Omental fat pad (tissue), 4 donors: ENCODE results near the gene CRIM1. TPM values are rescaled to one million over a fixed set of nuclear protein-coding genes. Genes with fewer than 3 reads are reported as not detected.

ENCODE experiments used
- ATAC-seq: fragments of 150-250 bp; one replicate; pipeline ENCODE4 v1.9.1; 2016; ENCODE audit warnings: mild to moderate bottlenecking, moderate library complexity; ENCODE audit not compliant: low FRiP score
- DNase-seq: peaks from one replicate; pipeline ENCODE4 v3.0.0-alpha.2; 2019; ENCODE audit warnings: low spot score
- total RNA-seq, 4 donors: library from RNA; depleted of rRNA; stranded (reverse); fragments of >200 nt; gene quantifications; one replicate each; pipeline ENCODE4 v1.1.0, GENCODE V29; 2016
- TF ChIP-seq, protein P1 (sequence below), 3 donors: fragments of 450-650 bp; IDR thresholded peaks; one replicate each; pipeline ENCODE4 v1.5.1; 2016 to 2017; ENCODE audit warnings: antibody characterized with exemption in 3 of 3, mild to moderate bottlenecking in 3 of 3, moderate library complexity in 2 of 3

Gene CRIM1
- total RNA-seq, 4 donors from 2014 or later: 229 to 252 (median 233) TPM

DNA sequence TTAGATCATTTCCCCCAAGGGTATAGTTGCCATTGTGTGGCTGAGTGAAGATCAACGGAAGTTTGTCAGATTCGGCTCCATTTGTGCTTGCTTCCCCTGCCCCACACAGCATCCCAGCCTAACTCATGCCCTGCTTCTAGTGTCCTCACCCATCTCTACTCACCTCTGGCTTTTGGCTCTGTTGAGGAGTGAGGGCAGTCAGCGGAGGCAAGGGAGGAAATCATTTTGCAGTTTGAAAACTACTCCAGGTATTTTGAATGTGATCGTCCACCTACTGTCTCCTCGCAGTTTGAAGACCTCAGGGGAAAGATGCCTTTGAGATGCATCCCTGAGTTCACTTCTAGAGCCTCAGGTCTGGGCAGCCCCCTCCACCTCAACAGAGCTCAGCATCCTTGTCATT, 126.1 kb downstream of the CRIM1 start:
- no peak for ATAC-seq
- DNase-seq: no peak
- TF ChIP-seq, protein P1, sequence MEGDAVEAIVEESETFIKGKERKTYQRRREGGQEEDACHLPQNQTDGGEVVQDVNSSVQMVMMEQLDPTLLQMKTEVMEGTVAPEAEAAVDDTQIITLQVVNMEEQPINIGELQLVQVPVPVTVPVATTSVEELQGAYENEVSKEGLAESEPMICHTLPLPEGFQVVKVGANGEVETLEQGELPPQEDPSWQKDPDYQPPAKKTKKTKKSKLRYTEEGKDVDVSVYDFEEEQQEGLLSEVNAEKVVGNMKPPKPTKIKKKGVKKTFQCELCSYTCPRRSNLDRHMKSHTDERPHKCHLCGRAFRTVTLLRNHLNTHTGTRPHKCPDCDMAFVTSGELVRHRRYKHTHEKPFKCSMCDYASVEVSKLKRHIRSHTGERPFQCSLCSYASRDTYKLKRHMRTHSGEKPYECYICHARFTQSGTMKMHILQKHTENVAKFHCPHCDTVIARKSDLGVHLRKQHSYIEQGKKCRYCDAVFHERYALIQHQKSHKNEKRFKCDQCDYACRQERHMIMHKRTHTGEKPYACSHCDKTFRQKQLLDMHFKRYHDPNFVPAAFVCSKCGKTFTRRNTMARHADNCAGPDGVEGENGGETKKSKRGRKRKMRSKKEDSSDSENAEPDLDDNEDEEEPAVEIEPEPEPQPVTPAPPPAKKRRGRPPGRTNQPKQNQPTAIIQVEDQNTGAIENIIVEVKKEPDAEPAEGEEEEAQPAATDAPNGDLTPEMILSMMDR (IDR thresholded peaks at IDR 0.05): no peak

DNA sequence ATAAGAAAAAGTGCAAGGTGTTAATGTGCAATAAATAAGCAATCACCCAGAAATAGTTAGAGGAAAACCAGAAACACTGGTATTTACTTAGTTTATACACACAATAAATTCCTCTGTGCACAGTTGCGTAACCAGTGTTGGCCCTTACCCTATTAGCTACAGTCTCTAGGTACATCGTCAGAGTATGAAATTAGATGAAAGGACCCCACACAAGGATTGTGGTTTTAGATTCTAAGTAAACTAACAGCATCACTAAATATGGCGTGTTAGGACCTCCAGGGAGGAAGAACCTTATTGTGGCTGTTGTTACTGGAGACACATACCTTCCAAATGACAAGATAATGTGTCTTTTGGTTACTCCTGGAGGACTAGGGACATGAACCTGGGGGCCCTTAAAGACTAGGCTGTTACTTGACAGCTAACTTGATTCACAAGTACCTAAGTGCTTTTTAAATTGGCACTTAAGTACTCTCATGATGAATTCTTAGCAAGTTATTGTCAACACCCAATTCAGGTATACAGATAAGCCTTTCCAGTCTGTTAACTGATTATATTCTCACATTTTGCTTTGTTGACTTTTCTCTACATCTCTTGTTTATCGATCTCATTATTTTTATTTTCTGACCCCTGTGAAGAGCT, 127.1 kb downstream of the CRIM1 start:
- no peak for DNase-seq
- TF ChIP-seq, protein P1 (IDR thresholded peaks at IDR 0.05): no peak
- no peak for ATAC-seq

DNA sequence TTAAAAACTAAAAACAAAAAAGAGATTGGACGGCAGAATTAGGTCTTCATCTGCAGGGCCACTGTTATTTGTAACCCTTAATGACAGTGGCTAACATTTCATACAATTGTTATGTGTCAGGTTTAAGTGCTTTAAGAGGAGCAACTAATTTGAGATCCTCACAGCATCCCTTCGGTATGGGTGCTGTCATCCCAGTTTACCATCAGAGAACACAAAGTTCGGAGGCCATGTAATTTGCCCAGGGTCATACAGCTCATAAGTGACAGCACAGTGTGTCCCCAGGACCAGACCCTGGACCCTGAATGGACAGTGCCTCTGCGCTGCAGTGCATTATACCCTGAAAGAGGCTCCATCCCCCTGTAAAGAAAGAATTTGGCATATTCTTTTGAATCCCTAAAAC, 127.7 kb downstream of the CRIM1 start:
- TF ChIP-seq, protein P1 (IDR thresholded peaks at IDR 0.05): no peak
- DNase-seq: no peak
- ATAC-seq: no peak

DNA sequence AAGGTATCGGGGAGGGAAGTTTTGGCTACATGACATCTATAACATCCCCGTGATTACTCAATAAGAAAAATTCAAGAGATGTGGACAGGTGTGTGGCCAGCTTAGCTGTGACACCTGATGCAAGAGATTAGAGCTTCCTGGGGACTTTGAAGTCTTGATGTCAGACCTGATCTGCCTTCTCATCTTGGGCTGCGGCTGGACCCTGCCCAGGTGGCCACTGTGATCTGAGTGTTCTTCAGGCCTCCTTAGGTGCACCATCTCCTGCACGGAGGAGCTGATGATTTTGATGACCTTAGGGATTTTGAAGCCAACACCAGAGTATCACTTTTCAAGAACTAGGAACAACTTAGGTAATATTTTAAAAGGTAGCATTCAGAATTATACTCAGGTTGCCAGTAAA, 128.9 kb downstream of the CRIM1 start:
- DNase-seq: no peak
- ATAC-seq: no peak
- TF ChIP-seq, protein P1 (IDR thresholded peaks at IDR 0.05): no peak

DNA sequence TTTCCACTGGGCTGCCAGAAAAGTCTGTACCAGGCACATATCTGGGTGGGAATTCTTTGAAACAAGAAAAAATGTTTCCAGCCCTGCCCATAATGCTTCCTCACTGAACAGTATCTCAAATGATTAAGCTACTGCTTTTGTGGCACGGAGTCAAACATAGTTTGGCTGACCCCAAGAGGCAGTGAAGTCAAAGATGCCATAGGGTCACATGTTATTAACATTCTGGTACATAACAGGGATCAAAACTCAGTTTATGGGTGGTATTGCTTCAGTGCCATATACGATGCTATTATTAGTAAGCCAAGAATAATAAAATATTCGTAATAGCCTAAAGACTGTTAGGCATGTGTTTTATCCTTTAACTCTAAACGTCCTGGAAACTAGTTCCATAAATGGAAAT, 129.9 kb downstream of the CRIM1 start:
- ATAC-seq: peak; percentile 60
- DNase-seq: no peak

DNA sequence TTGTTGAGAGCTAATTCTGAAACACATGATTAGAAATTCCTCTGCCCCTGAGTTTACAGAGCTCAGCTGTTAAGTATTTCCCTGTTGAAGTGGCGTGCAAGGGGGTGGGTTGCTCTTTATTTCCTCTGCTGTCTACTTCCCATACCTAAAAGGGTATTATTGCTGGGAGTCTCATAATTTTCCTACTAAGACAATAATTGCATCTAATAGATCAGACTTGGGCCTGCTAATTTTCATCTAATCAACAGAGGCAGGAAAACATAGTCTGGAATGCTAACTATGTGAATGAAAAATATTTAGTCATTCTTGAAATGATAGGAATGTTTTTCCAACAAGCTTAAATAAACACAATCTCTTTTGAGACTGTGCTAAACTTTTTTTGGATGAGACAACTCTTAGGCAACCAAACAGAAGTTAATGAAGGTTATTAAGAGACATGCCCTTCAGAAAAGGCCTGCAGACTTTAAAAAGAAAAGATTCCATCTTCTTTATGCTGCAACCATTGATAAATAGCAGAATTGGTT, 131.0 kb downstream of the CRIM1 start:
- TF ChIP-seq, protein P1 (IDR thresholded peaks at IDR 0.05): no peak
- peak; percentile 35 for ATAC-seq
- no peak for DNase-seq

More for the DNA sequence above, 129.9 kb downstream of the CRIM1 start:
- TF ChIP-seq, protein P1 (IDR thresholded peaks at IDR 0.05): no peak

DNA sequence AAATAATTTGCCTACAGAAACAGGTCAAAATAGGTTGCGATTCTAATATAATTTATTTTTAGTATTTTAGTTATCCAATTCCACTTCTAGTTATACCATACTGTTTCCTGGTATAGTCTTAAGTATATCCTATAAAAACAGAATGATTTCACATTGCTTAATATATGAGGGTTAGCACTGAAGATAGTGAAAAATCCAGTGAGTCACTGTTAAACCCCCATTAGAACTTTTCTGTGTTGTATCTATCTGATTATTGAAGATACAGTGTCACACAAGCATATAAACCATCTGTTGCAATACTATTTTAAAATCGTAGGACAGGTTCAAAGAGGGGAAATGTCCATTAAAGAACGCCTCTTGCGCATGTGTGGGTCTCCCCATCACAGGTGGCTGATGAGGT, 132.4 kb downstream of the CRIM1 start:
- DNase-seq (no peak), ATAC-seq (no peak)
- TF ChIP-seq, protein P1 (IDR thresholded peaks at IDR 0.05): no peak
